Loucy (cell line): ENCODE measurements around the gene PRCD.

ENCODE experiments used
- EZH2phosphoT487 ChIP-seq: fragments of 200-600 bp; IDR thresholded peaks from 2 replicates; pipeline ENCODE4 v1.6.1; 2018; ENCODE audit warnings: antibody characterized with exemption, mild to moderate bottlenecking, moderate library complexity, borderline replicate concordance
- TF ChIP-seq, protein P1 (sequence below): fragments of 200-600 bp; sonication (generic); conservative IDR thresholded peaks from 2 replicates; pipeline ENCODE4 v1.5.1; 2014; ENCODE audit warnings: mild to moderate bottlenecking, antibody characterized with exemption, low read length

DNA sequence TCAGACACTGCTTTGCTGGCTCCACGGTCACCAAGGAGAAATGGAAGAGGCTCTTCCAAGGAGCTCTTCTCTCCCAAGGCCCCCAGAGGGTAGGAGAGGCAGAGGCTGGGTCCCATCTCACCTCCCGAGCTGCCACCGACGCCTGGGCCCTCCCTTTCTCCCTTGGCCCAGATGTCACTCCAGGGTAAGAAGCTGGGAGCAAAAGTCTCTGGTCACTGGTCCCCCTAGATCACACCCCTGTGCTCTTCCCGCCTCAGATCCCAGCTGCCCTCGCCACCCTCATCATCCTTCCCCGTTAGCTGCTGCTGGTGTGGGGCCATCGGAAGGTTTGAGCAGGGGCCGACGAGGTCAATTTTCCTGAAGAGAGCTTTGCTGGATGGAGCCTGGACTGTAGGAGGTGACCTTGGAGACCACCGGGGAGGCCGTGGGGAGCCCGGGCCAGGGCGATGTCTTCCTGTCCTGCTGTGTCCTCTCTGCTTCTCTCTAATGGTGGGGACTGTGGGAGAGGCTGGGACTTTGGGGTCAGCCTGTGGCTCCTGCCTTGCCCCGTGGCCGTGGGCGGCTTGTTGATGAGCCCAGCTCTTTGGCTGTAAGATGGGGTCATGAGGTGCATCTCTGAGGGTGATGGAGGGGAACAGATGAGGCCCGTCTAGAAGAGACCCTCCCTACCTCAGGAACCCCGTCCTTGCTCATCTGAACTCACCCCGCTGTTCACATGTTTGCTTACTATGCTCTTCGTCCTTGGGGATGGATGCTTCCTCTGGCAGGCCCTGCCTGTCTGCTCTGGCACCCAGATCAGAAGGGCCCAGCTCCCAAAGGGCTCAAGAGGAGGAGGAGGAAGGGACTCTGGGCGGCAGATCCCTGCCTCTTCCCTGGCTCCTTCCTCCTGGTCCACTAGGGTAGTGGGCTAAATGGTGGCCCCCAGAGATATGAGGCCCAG, 27.2 kb upstream of the PRCD start:
- TF ChIP-seq, protein P1, sequence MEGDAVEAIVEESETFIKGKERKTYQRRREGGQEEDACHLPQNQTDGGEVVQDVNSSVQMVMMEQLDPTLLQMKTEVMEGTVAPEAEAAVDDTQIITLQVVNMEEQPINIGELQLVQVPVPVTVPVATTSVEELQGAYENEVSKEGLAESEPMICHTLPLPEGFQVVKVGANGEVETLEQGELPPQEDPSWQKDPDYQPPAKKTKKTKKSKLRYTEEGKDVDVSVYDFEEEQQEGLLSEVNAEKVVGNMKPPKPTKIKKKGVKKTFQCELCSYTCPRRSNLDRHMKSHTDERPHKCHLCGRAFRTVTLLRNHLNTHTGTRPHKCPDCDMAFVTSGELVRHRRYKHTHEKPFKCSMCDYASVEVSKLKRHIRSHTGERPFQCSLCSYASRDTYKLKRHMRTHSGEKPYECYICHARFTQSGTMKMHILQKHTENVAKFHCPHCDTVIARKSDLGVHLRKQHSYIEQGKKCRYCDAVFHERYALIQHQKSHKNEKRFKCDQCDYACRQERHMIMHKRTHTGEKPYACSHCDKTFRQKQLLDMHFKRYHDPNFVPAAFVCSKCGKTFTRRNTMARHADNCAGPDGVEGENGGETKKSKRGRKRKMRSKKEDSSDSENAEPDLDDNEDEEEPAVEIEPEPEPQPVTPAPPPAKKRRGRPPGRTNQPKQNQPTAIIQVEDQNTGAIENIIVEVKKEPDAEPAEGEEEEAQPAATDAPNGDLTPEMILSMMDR: no peak
- no peak for TF ChIP-seq EZH2phosphoT487
